Measurements from ENCODE around the gene SRPK2. TPM values are rescaled to one million over a fixed set of nuclear protein-coding genes. Genes with fewer than 3 reads are reported as not detected.

SRPK2 gene
- total and polyA plus RNA-seq, 4 donors, result 7.8 to 19.7 (median 16.7) TPM

DNA sequence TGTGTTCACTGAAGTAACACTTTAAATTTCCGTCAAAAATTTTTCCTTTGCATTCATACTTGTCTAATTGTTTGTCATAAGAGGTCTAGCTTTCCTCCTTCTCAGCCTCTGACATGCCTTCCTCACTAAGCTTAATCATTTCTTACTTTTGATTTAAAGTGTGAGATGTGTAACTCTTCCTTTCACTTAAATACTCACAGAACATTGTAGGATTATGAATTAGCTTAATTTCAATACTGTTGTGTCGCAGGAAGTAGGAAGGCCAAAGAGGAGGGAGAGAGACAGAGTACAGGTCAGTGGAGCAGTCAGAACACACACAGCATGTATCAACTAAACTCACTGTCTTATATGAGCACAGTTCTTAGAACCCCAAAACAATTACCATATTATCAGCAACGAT is 99.0 kb downstream of the SRPK2 start:
- no peak overlapping the region for H3K9ac ChIP-seq (ENCODE audit: low read depth in 1 of 2, low read length in 2 of 2)
- H3K9me3 ChIP-seq (ENCODE audit: control insufficient read depth in 4 of 4, low read length in 3 of 4), result no peaks in the 10 kb centered on the region
- WGBS, result 89% methylated on average over 3 of the region's 3 CpGs
- no peak overlapping the region for H3K27ac ChIP-seq (ENCODE audit: low read depth in 1 of 2, low read length in 2 of 2)
- no peak overlapping the region for H3K4me3 ChIP-seq (ENCODE audit: low read depth in 1 of 3, low read length in 3 of 3)
- no peaks in the 10 kb centered on the region for H3K36me3 ChIP-seq (ENCODE audit: control insufficient read depth in 4 of 4, insufficient read depth in 3 of 4, low read depth in 1 of 4, low read length in 3 of 4)
- no peaks in the 10 kb centered on the region for H3K27me3 ChIP-seq (ENCODE audit: control insufficient read depth in 4 of 4, insufficient read depth in 4 of 4, low read length in 3 of 4)
- no peak for DNase-seq (ENCODE audit: low spot score)
- no peaks in the 10 kb centered on the region for H3K4me1 ChIP-seq (ENCODE audit: control insufficient read depth in 4 of 4, insufficient read depth in 4 of 4, low read length in 3 of 4)
- TF ChIP-seq, protein P1, sequence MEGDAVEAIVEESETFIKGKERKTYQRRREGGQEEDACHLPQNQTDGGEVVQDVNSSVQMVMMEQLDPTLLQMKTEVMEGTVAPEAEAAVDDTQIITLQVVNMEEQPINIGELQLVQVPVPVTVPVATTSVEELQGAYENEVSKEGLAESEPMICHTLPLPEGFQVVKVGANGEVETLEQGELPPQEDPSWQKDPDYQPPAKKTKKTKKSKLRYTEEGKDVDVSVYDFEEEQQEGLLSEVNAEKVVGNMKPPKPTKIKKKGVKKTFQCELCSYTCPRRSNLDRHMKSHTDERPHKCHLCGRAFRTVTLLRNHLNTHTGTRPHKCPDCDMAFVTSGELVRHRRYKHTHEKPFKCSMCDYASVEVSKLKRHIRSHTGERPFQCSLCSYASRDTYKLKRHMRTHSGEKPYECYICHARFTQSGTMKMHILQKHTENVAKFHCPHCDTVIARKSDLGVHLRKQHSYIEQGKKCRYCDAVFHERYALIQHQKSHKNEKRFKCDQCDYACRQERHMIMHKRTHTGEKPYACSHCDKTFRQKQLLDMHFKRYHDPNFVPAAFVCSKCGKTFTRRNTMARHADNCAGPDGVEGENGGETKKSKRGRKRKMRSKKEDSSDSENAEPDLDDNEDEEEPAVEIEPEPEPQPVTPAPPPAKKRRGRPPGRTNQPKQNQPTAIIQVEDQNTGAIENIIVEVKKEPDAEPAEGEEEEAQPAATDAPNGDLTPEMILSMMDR (IDR thresholded peaks at IDR 0.05; ENCODE audit: low read depth, low read length, missing input control), result no peak
- TF ChIP-seq RAD21 (IDR thresholded peaks at IDR 0.05) (no peak), JUND (IDR thresholded peaks at IDR 0.05) (no peak), HNF4A (conservative IDR thresholded peaks at IDR 0.05) (no peak), GABPA (IDR thresholded peaks at IDR 0.05 in 1 of 2, conservative IDR thresholded peaks at IDR 0.05 in 1 of 2) (no peak), RXRA (IDR thresholded peaks at IDR 0.05) (no peak), FOXA1 (IDR thresholded peaks at IDR 0.05) (no peak), FOXA2 (IDR thresholded peaks at IDR 0.05) (no peak), NR2F2 (IDR thresholded peaks at IDR 0.05) (no peak), SP1 (IDR thresholded peaks at IDR 0.05) (no peak), REST (IDR thresholded peaks at IDR 0.05) (no peak), TAF1 (conservative IDR thresholded peaks at IDR 0.05) (no peak)
- TF ChIP-seq, protein P2, sequence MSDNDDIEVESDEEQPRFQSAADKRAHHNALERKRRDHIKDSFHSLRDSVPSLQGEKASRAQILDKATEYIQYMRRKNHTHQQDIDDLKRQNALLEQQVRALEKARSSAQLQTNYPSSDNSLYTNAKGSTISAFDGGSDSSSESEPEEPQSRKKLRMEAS (IDR thresholded peaks at IDR 0.05), result no peak

- TF ChIP-seq RAD21 (IDR thresholded peaks at IDR 0.05), result no peak
- TF ChIP-seq EGR1 (IDR thresholded peaks at IDR 0.05; ENCODE audit: low read depth in 2 of 2), result no peak
- TF ChIP-seq SP1 (IDR thresholded peaks at IDR 0.05), result no peak
- no peak for TF ChIP-seq FOXA1 (IDR thresholded peaks at IDR 0.05)
- no peak for TF ChIP-seq REST (IDR thresholded peaks at IDR 0.05)
- TF ChIP-seq NR2F2 (IDR thresholded peaks at IDR 0.05), result no peak
- TF ChIP-seq JUND (IDR thresholded peaks at IDR 0.05), result no peak
- TF ChIP-seq, protein P1 (IDR thresholded peaks at IDR 0.05; ENCODE audit: low read depth, low read length, missing input control), result no peak
- TF ChIP-seq TAF1 (conservative IDR thresholded peaks at IDR 0.05), result no peak
- TF ChIP-seq GABPA (IDR thresholded peaks at IDR 0.05 in 1 of 2, conservative IDR thresholded peaks at IDR 0.05 in 1 of 2), result no peak
- no peak for TF ChIP-seq FOXA2 (IDR thresholded peaks at IDR 0.05)
- TF ChIP-seq ATF3 (IDR thresholded peaks at IDR 0.05), result no peak
- no peak for TF ChIP-seq HNF4G (IDR thresholded peaks at IDR 0.05)
- TF ChIP-seq HNF4A (conservative IDR thresholded peaks at IDR 0.05), result no peak
- TF ChIP-seq, protein P3, sequence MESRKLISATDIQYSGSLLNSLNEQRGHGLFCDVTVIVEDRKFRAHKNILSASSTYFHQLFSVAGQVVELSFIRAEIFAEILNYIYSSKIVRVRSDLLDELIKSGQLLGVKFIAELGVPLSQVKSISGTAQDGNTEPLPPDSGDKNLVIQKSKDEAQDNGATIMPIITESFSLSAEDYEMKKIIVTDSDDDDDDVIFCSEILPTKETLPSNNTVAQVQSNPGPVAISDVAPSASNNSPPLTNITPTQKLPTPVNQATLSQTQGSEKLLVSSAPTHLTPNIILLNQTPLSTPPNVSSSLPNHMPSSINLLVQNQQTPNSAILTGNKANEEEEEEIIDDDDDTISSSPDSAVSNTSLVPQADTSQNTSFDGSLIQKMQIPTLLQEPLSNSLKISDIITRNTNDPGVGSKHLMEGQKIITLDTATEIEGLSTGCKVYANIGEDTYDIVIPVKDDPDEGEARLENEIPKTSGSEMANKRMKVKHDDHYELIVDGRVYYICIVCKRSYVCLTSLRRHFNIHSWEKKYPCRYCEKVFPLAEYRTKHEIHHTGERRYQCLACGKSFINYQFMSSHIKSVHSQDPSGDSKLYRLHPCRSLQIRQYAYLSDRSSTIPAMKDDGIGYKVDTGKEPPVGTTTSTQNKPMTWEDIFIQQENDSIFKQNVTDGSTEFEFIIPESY (IDR thresholded peaks at IDR 0.05), result no peak
- Histone ChIP-seq H3K4me3 (ENCODE audit: low read depth in 1 of 3, low read length in 3 of 3) (no peak overlapping the region), H3K9ac (ENCODE audit: low read depth in 1 of 2, low read length in 2 of 2) (no peak overlapping the region), H3K9me3 (ENCODE audit: control insufficient read depth in 4 of 4, low read length in 3 of 4) (no peaks in the 10 kb centered on the region), H3K27ac (ENCODE audit: low read depth in 1 of 2, low read length in 2 of 2) (no peak overlapping the region), H3K4me1 (ENCODE audit: control insufficient read depth in 4 of 4, insufficient read depth in 4 of 4, low read length in 3 of 4) (peaks cover 0 to 3% (median 0%) of the 10 kb centered on the region in 4 donors), H3K27me3 (ENCODE audit: control insufficient read depth in 4 of 4, insufficient read depth in 4 of 4, low read length in 3 of 4) (no peaks in the 10 kb centered on the region), H3K36me3 (ENCODE audit: control insufficient read depth in 4 of 4, insufficient read depth in 3 of 4, low read depth in 1 of 4, low read length in 3 of 4) (no peaks in the 10 kb centered on the region)
- 94% methylated on average over 3 of the region's 3 CpGs for WGBS
- no peak for DNase-seq (ENCODE audit: low spot score)
Observed at GRCh38 chr7:105286441-105286840, 102.3 kb downstream of the SRPK2 start.
